H1 (cell line): ENCODE results near the gene ELSPBP1. TPM values are rescaled to one million over a fixed set of nuclear protein-coding genes. Genes with fewer than 3 reads are reported as not detected.

ENCODE experiments used
- CTCF ChIA-PET: fragments of 300-600 bp; sonication (Branson Sonifier 250); formaldehyde crosslinking; loops from one replicate; lab custom pipeline; 2021; ENCODE audit not compliant: partially characterized antibody; lab: Charles Lee
- POLR2A ChIA-PET: fragments of 300-600 bp; sonication (Branson Sonifier 250); formaldehyde crosslinking; loops from one replicate; lab custom pipeline; 2021; ENCODE audit warnings: inconsistent platforms; ENCODE audit not compliant: partially characterized antibody; lab: Charles Lee
- DNase-seq, 2 experiments: peaks; one replicate each; pipeline versions ENCODE4 v3.0.0 to v3.0.0-alpha.2; 2010 to 2022; ENCODE audit warnings: low spot score in 2 of 2, low read depth in 1 of 2, mixed read lengths in 1 of 2
- FAIRE-seq: peaks from 2 replicates; lab custom pipeline; 2011; peaks lifted over from hg19 to GRCh38; lab: Jason Lieb, UNC
- H2AFZ ChIP-seq: 2 replicates; pipeline ENCODE4 v1.8.1; 2012; ENCODE audit warnings: low read length, inconsistent platforms
- H2AK5ac ChIP-seq: 2 replicates; pipeline ENCODE4 v1.6.1; 2013; ENCODE audit warnings: low read depth, low read length
- H2BK120ac ChIP-seq: replicated peaks from 2 replicates; pipeline ENCODE3; 2013; ENCODE audit warnings: low read depth, low read length, inconsistent platforms
- H2BK12ac ChIP-seq: 2 replicates; pipeline ENCODE4 v1.6.1; 2013; ENCODE audit warnings: low read depth, low read length
- H2BK15ac ChIP-seq: 2 replicates; pipeline ENCODE4 v1.6.1; 2013; ENCODE audit warnings: low read length
- H2BK20ac ChIP-seq: 2 replicates; pipeline ENCODE4 v1.6.1; 2013; ENCODE audit warnings: low read length
- H2BK5ac ChIP-seq: 2 replicates; pipeline ENCODE4 v1.6.1; 2013; ENCODE audit warnings: low read depth, low read length
- H3K14ac ChIP-seq: 2 replicates; pipeline ENCODE4 v1.6.1; 2013; ENCODE audit warnings: inconsistent platforms; ENCODE audit not compliant: insufficient read length
- H3K18ac ChIP-seq: 2 replicates; pipeline ENCODE4 v1.6.1; 2013; ENCODE audit warnings: low read length; ENCODE audit errors: extremely low read depth
- H3K23ac ChIP-seq: 2 replicates; pipeline ENCODE4 v1.6.1; 2013; ENCODE audit warnings: inconsistent platforms; ENCODE audit not compliant: insufficient read length
- H3K23me2 ChIP-seq: 2 replicates; pipeline ENCODE4 v1.6.1; 2013; ENCODE audit warnings: low read depth, low read length
- H3K27ac ChIP-seq: 2 replicates; pipeline ENCODE4 v1.6.1; 2011; ENCODE audit warnings: low read depth, low read length, inconsistent platforms
- H3K27me3 ChIP-seq, 4 experiments: replicated peaks in 1 of 4; 1 replicate in 1 of 4; 2 replicates in 3 of 4; pipeline versions ENCODE4 v1.6.1 to v1.8.1; 2011 to 2013; ENCODE audit warnings: low read length in 3 of 4, mild to moderate bottlenecking in 3 of 4, inconsistent platforms in 2 of 4, mixed read lengths in 2 of 4, moderate library complexity in 1 of 4; ENCODE audit not compliant: control insufficient read depth in 3 of 4, insufficient read depth in 3 of 4; ENCODE audit errors: extremely low read depth in 1 of 4
- H3K36me3 ChIP-seq, 4 experiments: 2 replicates each; pipeline versions ENCODE4 v1.6.1 to v1.8.1; 2011 to 2013; ENCODE audit warnings: mild to moderate bottlenecking in 4 of 4, low read length in 3 of 4, moderate library complexity in 2 of 4, control low read depth in 1 of 4, inconsistent platforms in 1 of 4; ENCODE audit not compliant: insufficient read depth in 4 of 4, control insufficient read depth in 2 of 4
- H3K4ac ChIP-seq: replicated peaks from 2 replicates; pipeline ENCODE3; 2013; ENCODE audit warnings: low read length, low read depth, mixed read lengths, inconsistent platforms; ENCODE audit not compliant: insufficient read length
- H3K4me1 ChIP-seq, 4 experiments: replicated peaks in 1 of 4; 1 replicate in 1 of 4; 2 replicates in 3 of 4; pipeline versions ENCODE4 v1.6.1 to v1.8.1; 2011 to 2013; ENCODE audit warnings: low read length in 3 of 4, inconsistent platforms in 2 of 4, mixed read lengths in 1 of 4; ENCODE audit not compliant: insufficient read depth in 4 of 4, control insufficient read depth in 3 of 4
- H3K4me2 ChIP-seq, 2 experiments: 2 replicates each; pipeline versions ENCODE4 v1.6.1 to v1.8.1; 2011 to 2013; ENCODE audit warnings: low read depth in 2 of 2, low read length in 2 of 2, control low read depth in 1 of 2, inconsistent platforms in 1 of 2, mild to moderate bottlenecking in 1 of 2; ENCODE audit not compliant: insufficient read depth in 1 of 2
- H3K4me3 ChIP-seq, 4 experiments: fragments of 200-600, 300-600 bp in 1 of 4; sonication (generic), shearing (Covaris generic), sonication (Bioruptor Twin) in 1 of 4; 2 replicates each; pipeline versions ENCODE4 v1.5.1 to v1.8.1; 2011 to 2016; ENCODE audit warnings: low read length in 4 of 4, low read depth in 3 of 4, control low read depth in 2 of 4, inconsistent platforms in 2 of 4, mild to moderate bottlenecking in 2 of 4, mixed read lengths in 1 of 4, moderate library complexity in 1 of 4; ENCODE audit not compliant: insufficient read depth in 2 of 4; ENCODE audit errors: extremely low read depth in 1 of 4
- H3K56ac ChIP-seq: replicated peaks from 2 replicates; pipeline ENCODE3; 2013; ENCODE audit warnings: low read depth, mild to moderate bottlenecking, mixed read lengths, low read length, inconsistent platforms; ENCODE audit not compliant: insufficient read length
- H3K79me1 ChIP-seq: 2 replicates; pipeline ENCODE4 v1.6.1; 2013; ENCODE audit warnings: low read depth, low read length, control low read depth
- H3K79me2 ChIP-seq, 2 experiments: 2 replicates each; pipeline versions ENCODE4 v1.6.1 to v1.8.1; 2012 to 2013; ENCODE audit warnings: low read length in 2 of 2, mild to moderate bottlenecking in 2 of 2, inconsistent platforms in 1 of 2; ENCODE audit not compliant: insufficient read depth in 2 of 2, control insufficient read depth in 1 of 2
- H3K9ac ChIP-seq, 4 experiments: replicated peaks in 1 of 4; 1 replicate in 1 of 4; 2 replicates in 3 of 4; pipeline versions ENCODE4 v1.6.1 to v1.8.1; 2011 to 2013; ENCODE audit warnings: low read depth in 3 of 4, low read length in 3 of 4, control low read depth in 2 of 4, mild to moderate bottlenecking in 2 of 4, moderate library complexity in 2 of 4, inconsistent platforms in 1 of 4; ENCODE audit errors: extremely low read depth in 1 of 4
- H3K9me3 ChIP-seq, 2 experiments: 2 replicates each; pipeline versions ENCODE4 v1.6.1 to v1.8.1; 2012 to 2013; ENCODE audit warnings: mild to moderate bottlenecking in 2 of 2, moderate library complexity in 2 of 2, control low read depth in 1 of 2, inconsistent platforms in 1 of 2, low read depth in 1 of 2, low read length in 1 of 2, mixed read lengths in 1 of 2; ENCODE audit not compliant: insufficient read depth in 2 of 2
- H4K20me1 ChIP-seq, 2 experiments: replicated peaks in 1 of 2; 2 replicates each; pipeline versions ENCODE3 to v1.8.1; 2011 to 2013; ENCODE audit warnings: inconsistent platforms in 2 of 2, low read length in 2 of 2, mild to moderate bottlenecking in 1 of 2; ENCODE audit not compliant: insufficient read depth in 2 of 2, control insufficient read depth in 1 of 2
- H4K5ac ChIP-seq: 2 replicates; pipeline ENCODE4 v1.6.1; 2013; ENCODE audit warnings: low read length, low read depth, mixed read lengths, inconsistent platforms; ENCODE audit not compliant: insufficient read length
- H4K8ac ChIP-seq: 2 replicates; pipeline ENCODE4 v1.8.0; 2013; ENCODE audit warnings: mild to moderate bottlenecking, moderate library complexity, low read length, inconsistent platforms; ENCODE audit not compliant: insufficient read depth; ENCODE audit errors: extremely low read depth
- H4K91ac ChIP-seq: replicated peaks from 2 replicates; pipeline ENCODE3; 2013; ENCODE audit warnings: low read length, mixed read lengths, inconsistent platforms; ENCODE audit not compliant: insufficient read length
- CTBP2 ChIP-seq: IDR thresholded peaks from 2 replicates; pipeline ENCODE4 v1.7.0; 2011; ENCODE audit warnings: borderline replicate concordance, mild to moderate bottlenecking, moderate library complexity, mixed read lengths, low read length; ENCODE audit not compliant: insufficient read depth, insufficient read length
- KDM1A ChIP-seq: fragments of 200-600, 300-600 bp; sonication (generic); IDR thresholded peaks from 2 replicates; pipeline ENCODE4 v1.7.1; 2016; ENCODE audit warnings: mild to moderate bottlenecking, low read length, borderline replicate concordance
- TEAD4 ChIP-seq: IDR thresholded peaks from 2 replicates; pipeline ENCODE4 v1.6.1; 2012; ENCODE audit warnings: low read depth, low read length, inconsistent platforms, mixed read lengths
- WGBS, 2 experiments: shearing (Covaris generic) in 1 of 2; methylation state at CpG; one replicate each; pipeline versions ENCODE4 v1.1.6 to v1.1.7; 2013 to 2015; ENCODE audit warnings: low lambda C conversion rate in 2 of 2, mixed read lengths in 2 of 2, inconsistent platforms in 1 of 2, low coverage in 1 of 2, missing lambda C conversion rate in 1 of 2; ENCODE audit not compliant: insufficient replicate concordance in 2 of 2, insufficient coverage in 1 of 2, insufficient read length in 1 of 2; ENCODE audit errors: extremely low coverage in 1 of 2, missing lambda C conversion rate in 1 of 2; 5-methylcytosine and 5-hydroxymethylcytosine counted together
- polyA plus RNA-seq, 7 experiments: library from polyadenylated mRNA; depleted of rRNA in 3 of 7; stranded (reverse) in 5 of 7; unstranded in 2 of 7; fragments of >200 nt in 5 of 7; fragments of 200-250 nt in 2 of 7; gene quantifications; 1 replicate in 5 of 7; 2 replicates in 1 of 7; 4 replicates in 1 of 7; pipeline versions ENCODE4 v1.2.1 to v1.2.3, GENCODE V29; 2011 to 2013; ENCODE audit warnings: missing spikeins in 2 of 7, mixed read lengths in 2 of 7
- total RNA-seq: library from RNA; stranded (reverse); fragmentation: NEBNext Ultra II Directional; extraction: Animal tissue kit (Norgen Biotek cat#: 25700); gene quantifications from 2 replicates; pipeline ENCODE4 v1.2.1, GENCODE V29; 2021

The ELSPBP1 gene
- total and polyA plus RNA-seq, 2 of the 8 experiments (the other 6 are each of a cell fraction or from before 2014, with no cell fraction given) = not detected

DNA sequence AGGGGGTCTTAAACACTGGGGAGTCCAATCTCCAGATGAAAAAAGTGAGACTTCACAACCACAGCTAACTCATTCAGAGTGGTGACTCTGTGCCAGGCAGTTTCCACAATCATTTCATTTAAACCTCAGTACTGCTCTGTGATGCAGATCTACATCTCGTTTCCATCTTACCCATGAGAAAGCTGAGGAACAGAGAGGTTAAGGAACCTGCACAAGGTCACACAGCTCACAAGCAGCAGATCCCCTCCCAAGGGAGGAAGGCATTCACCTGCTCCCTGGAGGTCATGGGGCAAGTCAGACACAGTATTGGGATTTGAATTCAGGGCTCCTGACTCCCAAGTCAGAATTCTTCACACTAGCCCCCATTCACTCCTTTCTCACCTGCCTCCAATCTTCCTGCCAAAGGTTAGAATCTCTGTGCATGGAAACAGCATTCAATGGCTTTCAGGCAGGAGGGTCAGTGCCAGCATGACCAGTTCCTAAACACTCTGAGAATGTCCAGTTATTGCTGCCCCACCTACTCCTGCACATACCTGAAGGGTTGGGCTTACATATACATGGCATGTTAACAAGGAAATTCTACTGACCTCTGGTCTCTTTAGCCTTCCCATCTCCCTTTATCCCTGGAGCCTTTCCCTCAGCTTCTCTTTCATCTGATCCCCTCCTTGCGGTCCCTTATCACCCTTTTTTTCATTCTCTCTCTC lies 47.6 kb downstream of the ELSPBP1 start:
- FAIRE-seq = no peak
- H3K4me3 ChIP-seq = no peak overlapping the region

More for the DNA sequence above, 47.6 kb downstream of the ELSPBP1 start:
- H3K56ac ChIP-seq = no peak overlapping the region
- no peak overlapping the region for H4K5ac ChIP-seq
- no peak overlapping the region for H3K4ac ChIP-seq
- TF ChIP-seq TEAD4 (no peak), CTBP2 (no peak), KDM1A (peak; percentile 72; the same call in 1 of the 2 replicates)
- H3K14ac ChIP-seq = no peak overlapping the region
- H2BK20ac ChIP-seq = no peak overlapping the region
- H3K9me3 ChIP-seq = peaks cover under 1 to 2% of the 10 kb centered on the region in 2 experiments; a peak in 2 of 4 replicates
- no peak overlapping the region for H2AK5ac ChIP-seq
- H3K27me3 ChIP-seq = no peaks in the 10 kb centered on the region
- ChIA-PET POLR2A (no interaction called here), CTCF (no interaction called here)
- no peak overlapping the region for H3K18ac ChIP-seq
- H2BK120ac ChIP-seq = no peak overlapping the region
- H2BK12ac ChIP-seq = no peak overlapping the region
- no peak for DNase-seq
- H4K91ac ChIP-seq = no peak overlapping the region
- H3K4me1 ChIP-seq = no peaks in the 10 kb centered on the region
- H3K9ac ChIP-seq = no peak overlapping the region
- H3K27ac ChIP-seq = no peak overlapping the region
- no peaks in the 10 kb centered on the region for H3K79me2 ChIP-seq
- no peaks in the 10 kb centered on the region for H3K36me3 ChIP-seq
- no peak overlapping the region for H2AFZ ChIP-seq
- H2BK15ac ChIP-seq = no peak overlapping the region
- H3K79me1 ChIP-seq = no peaks in the 10 kb centered on the region
- no peak overlapping the region for H3K4me2 ChIP-seq
- H2BK5ac ChIP-seq = no peak overlapping the region
- no peaks in the 10 kb centered on the region for H4K20me1 ChIP-seq
- H3K23ac ChIP-seq = no peak overlapping the region
- no peak overlapping the region for H4K8ac ChIP-seq
- 73% methylated on average over 2 of the region's 2 CpGs; no CpG with 5 or more reads in 1 of the 2 experiments for WGBS, 2 experiments
- H3K23me2 ChIP-seq = peaks cover 2% of the 10 kb centered on the region; the same call in 1 of the 2 replicates
